ENCODE data around the gene MS4A6E. TPM values are rescaled to one million over a fixed set of nuclear protein-coding genes. Genes with fewer than 3 reads are reported as not detected.

MS4A6E gene
- not detected for total RNA-seq (2013)
- polyA plus RNA-seq (not detected), polyA minus RNA-seq (not detected in 2 replicates), total RNA-seq (0 to 1.2 (median 0.12) reads per million in 11 experiments)

GRCh38 chr11:60326955-60327354 is at the start of gene MS4A6E:
Gene MS4A6E, plus strand, starts transcription at chr11:60327255. Its CDS starts 7,641 bp downstream, at chr11:60334896.
- WGBS (ENCODE audit: insufficient coverage): no CpG with 5 or more reads among the region's 1 CpG
- H3K27ac Mint-ChIP-seq: no peak within 1 kb of the TSS

GRCh38 chr11:60280412-60280811 is 46.6 kb upstream of the MS4A6E start, which contains the start of gene MS4A4A:
Gene MS4A4A, plus strand, starts transcription at chr11:60280666. Its CDS starts 10 bp downstream, at chr11:60280676.
- Mint-ChIP-seq H3K27me3 (ENCODE audit: low read depth in 3 of 3) (no peaks in the 10 kb centered on the region), H3K36me3 (peaks cover 4 to 14% of the 10 kb centered on the region in 2 donors), H3K9me3 (peaks cover 0 to 4% (median under 1%) of the 10 kb centered on the region in 7 donors), H3K4me1 (peaks cover 56% of the 10 kb centered on the region), H3K4me3 (peak within 1 kb of the TSS; percentile 67 to 86), H3K27ac (peak within 1 kb of the TSS; percentile 89 to 97 (median 95))
- peak within 1 kb of the TSS in 2 of 3 experiments; percentile 27 to 59 for H3K4me3 ChIP-seq (replicated peaks in 1 of 3; ENCODE audit: low read depth in 2 of 3, low read length in 3 of 3)
- H3K79me2 ChIP-seq (ENCODE audit: insufficient read depth, low read length): peaks cover 45% of the 10 kb centered on the region
- peak; percentile 75 to 88 (median 87) for DNase-seq
- intact Hi-C loops (cut with micrococcal nuclease): no loop called here
- no peaks in the 10 kb centered on the region for H3K36me3 ChIP-seq (replicated peaks in 1 of 2; ENCODE audit: control insufficient read depth in 1 of 2, insufficient read depth in 2 of 2, low read length in 2 of 2)
- TF ChIP-seq CTCF (IDR thresholded peaks at IDR 0.05): no peak
- no peaks in the 10 kb centered on the region for H3K27me3 ChIP-seq (ENCODE audit: control insufficient read depth in 2 of 2, insufficient read depth in 2 of 2, low read length in 2 of 2)
- peak within 1 kb of the TSS; percentile 68 to 90 for H3K27ac ChIP-seq (ENCODE audit: low read depth in 1 of 2, low read length in 2 of 2)
- peak within 1 kb of the TSS; percentile 66 for H3K4me2 ChIP-seq (replicated peaks; ENCODE audit: extremely low read depth, low read length, poor library complexity, severe bottlenecking)
- WGBS (ENCODE audit: insufficient coverage): 0% methylated on average over 1 of the region's 3 CpGs
- peak within 1 kb of the TSS; percentile 35 for H3K9ac ChIP-seq (ENCODE audit: insufficient read depth, low read length, poor library complexity, severe bottlenecking)
- H3K4me1 ChIP-seq (ENCODE audit: control insufficient read depth in 1 of 2, insufficient read depth in 2 of 2, low read length in 2 of 2): peaks cover 37 to 54% of the 10 kb centered on the region in 2 donors
- H3K9me3 ChIP-seq (replicated peaks in 1 of 2; ENCODE audit: control insufficient read depth in 1 of 2, insufficient read depth in 1 of 2, low read length in 2 of 2): no peaks in the 10 kb centered on the region
- H2AFZ ChIP-seq (ENCODE audit: insufficient read depth, low read depth, low read length, poor library complexity, severe bottlenecking): no peak within 1 kb of the TSS
- no peaks in the 10 kb centered on the region for H4K20me1 ChIP-seq (ENCODE audit: insufficient read depth, low read length)

More at GRCh38 chr11:60326955-60327354, at the start of gene MS4A6E:
- Histone ChIP-seq H3K36me3 (replicated peaks in 1 of 2; ENCODE audit: control insufficient read depth in 1 of 2, insufficient read depth in 2 of 2, low read length in 2 of 2) (no peaks in the 10 kb centered on the region), H3K4me3 (replicated peaks in 1 of 3; ENCODE audit: low read depth in 2 of 3, low read length in 3 of 3) (no peak within 1 kb of the TSS), H3K9me3 (replicated peaks in 1 of 2; ENCODE audit: control insufficient read depth in 1 of 2, insufficient read depth in 1 of 2, low read length in 2 of 2) (peaks cover 9 to 14% of the 10 kb centered on the region in 2 donors), H3K79me2 (ENCODE audit: insufficient read depth, low read length) (no peaks in the 10 kb centered on the region), H4K20me1 (ENCODE audit: insufficient read depth, low read length) (no peaks in the 10 kb centered on the region), H3K27ac (ENCODE audit: low read depth in 1 of 2, low read length in 2 of 2) (no peak within 1 kb of the TSS), H3K27me3 (ENCODE audit: control insufficient read depth in 2 of 2, insufficient read depth in 2 of 2, low read length in 2 of 2) (no peaks in the 10 kb centered on the region), H2AFZ (ENCODE audit: insufficient read depth, low read depth, low read length, poor library complexity, severe bottlenecking) (no peak within 1 kb of the TSS), H3K4me1 (ENCODE audit: control insufficient read depth in 1 of 2, insufficient read depth in 2 of 2, low read length in 2 of 2) (no peaks in the 10 kb centered on the region), H3K4me2 (replicated peaks; ENCODE audit: extremely low read depth, low read length, poor library complexity, severe bottlenecking) (no peak within 1 kb of the TSS), H3K9ac (ENCODE audit: insufficient read depth, low read length, poor library complexity, severe bottlenecking) (no peak within 1 kb of the TSS)
- Mint-ChIP-seq H3K4me1 (no peaks in the 10 kb centered on the region), H3K27me3 (ENCODE audit: low read depth in 3 of 3) (no peaks in the 10 kb centered on the region), H3K36me3 (no peaks in the 10 kb centered on the region), H3K9me3 (peaks cover 12 to 38% (median 18%) of the 10 kb centered on the region in 7 donors), H3K4me3 (no peak within 1 kb of the TSS)
- no peak for TF ChIP-seq CTCF (IDR thresholded peaks at IDR 0.05)
- intact Hi-C loops (cut with micrococcal nuclease): no loop called here
- DNase-seq: no peak

Data from CD14-positive monocyte (primary cell).